GM12891 (cell line): Measurements from ENCODE around the gene SETD4.

Experiments used
- POLR2A ChIP-seq: IDR thresholded peaks from 2 replicates; pipeline ENCODE4 v1.6.1; 2011; ENCODE audit warnings: low read depth, low read length, control low read depth
- POLR2AphosphoS5 ChIP-seq: IDR thresholded peaks from 2 replicates; pipeline ENCODE4 v1.6.1; 2011; ENCODE audit warnings: low read depth, low read length, control low read depth
- POU2F2 ChIP-seq: IDR thresholded peaks from 2 replicates; pipeline ENCODE4 v1.6.1; 2011; ENCODE audit warnings: low read depth, mild to moderate bottlenecking, control low read depth, low read length, moderate library complexity
- SPI1 ChIP-seq: IDR thresholded peaks from 2 replicates; pipeline ENCODE4 v1.6.1; 2011; ENCODE audit warnings: low read depth, low read length, control low read depth
- TAF1 ChIP-seq: IDR thresholded peaks from 2 replicates; pipeline ENCODE4 v1.6.1; 2011; ENCODE audit warnings: low read depth, low read length, control low read depth

DNA sequence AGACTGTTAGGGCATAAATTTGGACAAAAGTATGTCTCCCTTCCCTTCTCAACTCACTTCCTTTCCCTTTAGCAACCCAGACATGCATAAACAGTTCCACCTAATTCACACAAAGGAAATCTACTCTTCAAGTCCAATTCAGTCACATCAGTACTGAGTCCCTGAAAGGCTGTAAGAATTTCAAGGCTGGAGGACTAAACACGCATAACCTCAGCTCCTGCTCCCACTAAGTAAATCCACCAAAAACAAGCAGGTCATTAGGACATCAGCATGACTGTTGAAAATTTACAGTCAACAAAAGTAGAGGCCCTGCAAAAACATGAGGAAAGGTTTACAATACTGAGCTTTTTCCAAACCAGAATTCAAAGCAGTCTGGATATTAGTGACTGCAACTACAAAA is 18.4 kb downstream of the SETD4 start:
- TF ChIP-seq POLR2A (no peak), SPI1 (no peak), POLR2AphosphoS5 (no peak), TAF1 (no peak), POU2F2 (no peak)
